Measurements from ENCODE around the gene PRPH.

Gene PRPH

GRCh38 chr12:49347311-49348193 lies 52.6 kb downstream of the PRPH start:
- peak; percentile 73 for DNase-seq
